GM12892 (cell line): ENCODE measurements around the gene ZNF438.

Experiments used
- POLR2A ChIP-seq: IDR thresholded peaks from 2 replicates; pipeline ENCODE4 v1.6.1; 2011; ENCODE audit warnings: low read depth, low read length, control low read depth
- POLR2AphosphoS5 ChIP-seq: IDR thresholded peaks from 2 replicates; pipeline ENCODE4 v1.6.1; 2011; ENCODE audit warnings: low read depth, low read length, control low read depth
- TAF1 ChIP-seq: IDR thresholded peaks from 2 replicates; pipeline ENCODE4 v1.6.1; 2011; ENCODE audit warnings: low read depth, mild to moderate bottlenecking, control low read depth, low read length, borderline replicate concordance

GRCh38 chr10:30819341-30820181, 212.1 kb downstream of the ZNF438 start:
- no peak for TF ChIP-seq POLR2A
- no peak for TF ChIP-seq POLR2AphosphoS5
- no peak for TF ChIP-seq TAF1
